ENCODE measurements around the gene NHSL2.
A peak's percentile ranks its signal among the peaks of the same experiment; 100 is the strongest.

NHSL2 gene

DNA sequence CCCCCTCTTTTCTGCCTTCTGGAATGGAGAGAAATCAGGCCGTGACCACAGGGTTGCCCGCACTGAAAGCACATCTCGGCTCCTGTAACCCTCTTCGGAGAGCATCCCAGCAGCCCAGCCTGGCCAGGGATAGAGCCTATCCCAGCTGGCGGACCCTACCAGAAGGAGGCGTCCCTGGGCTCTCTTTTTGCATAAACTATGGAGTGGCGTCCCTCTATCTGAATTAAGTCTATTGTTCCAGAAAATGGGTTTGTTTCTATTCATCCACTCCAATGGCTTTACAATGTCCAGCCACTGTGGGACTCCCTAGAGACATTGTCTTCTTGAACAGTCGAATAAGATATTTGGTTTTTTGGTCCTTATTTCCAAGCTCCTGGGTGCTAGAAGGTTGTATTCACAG lies 689 bp upstream of the NHSL2 start:
- H3K4me3 ChIP-seq (ENCODE audit: low read length), result peak overlapping the region; percentile 52
- no peak overlapping the region for H3K27ac ChIP-seq (ENCODE audit: low read depth, low read length)
- H3K9ac ChIP-seq (ENCODE audit: low read length), result no peak overlapping the region
- no peaks in the 10 kb centered on the region for H3K4me1 ChIP-seq (ENCODE audit: control insufficient read depth, insufficient read depth, low read length)
- H3K36me3 ChIP-seq (ENCODE audit: control insufficient read depth, insufficient read depth, low read length), result no peaks in the 10 kb centered on the region
- peaks cover 7% of the 10 kb centered on the region for H3K27me3 ChIP-seq (ENCODE audit: control insufficient read depth, insufficient read depth, low read length)

DNA sequence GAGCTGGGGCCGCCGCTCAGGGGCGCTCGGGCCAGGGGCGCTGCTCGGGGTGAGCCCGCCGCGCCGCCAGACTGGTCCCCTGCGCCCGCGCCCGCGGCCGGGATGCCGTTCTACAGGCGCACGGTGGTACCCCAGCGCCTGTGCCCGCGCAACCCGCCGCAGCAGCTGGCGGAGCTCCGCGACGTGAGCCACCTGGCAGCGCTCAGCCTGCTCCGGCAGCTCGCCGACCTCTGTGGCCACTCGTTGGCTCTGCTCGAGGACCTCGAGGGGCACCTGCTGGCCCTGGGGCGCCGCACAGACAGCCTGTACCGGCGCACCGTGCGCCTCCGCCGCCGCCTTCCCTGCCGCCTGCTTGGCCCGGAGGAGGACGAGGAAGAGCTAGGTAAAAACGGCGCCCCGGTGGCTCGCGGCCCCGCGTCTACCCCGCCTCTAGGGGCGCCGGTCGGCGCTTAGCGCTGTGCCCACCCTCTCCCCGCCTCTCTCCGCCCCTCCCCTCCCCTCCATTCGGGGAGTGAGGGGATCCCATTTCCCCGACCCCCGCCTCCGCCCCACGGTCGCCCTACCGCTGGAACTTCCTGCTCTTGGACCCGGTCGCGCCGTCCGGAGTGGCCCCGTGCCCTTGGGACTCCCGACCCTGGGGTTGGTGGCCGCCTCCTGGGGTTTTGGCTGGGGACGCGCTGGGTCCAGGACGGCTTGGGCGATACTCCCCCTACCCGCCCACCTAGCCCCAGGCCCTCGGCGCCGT lies 513 bp downstream of the NHSL2 start:
- H3K27ac ChIP-seq (ENCODE audit: low read depth, low read length), result peak overlapping the region; percentile 60
- H3K36me3 ChIP-seq (ENCODE audit: control insufficient read depth, insufficient read depth, low read length), result no peaks in the 10 kb centered on the region
- H3K4me3 ChIP-seq (ENCODE audit: low read length), result peak overlapping the region; percentile 52
- H3K4me1 ChIP-seq (ENCODE audit: control insufficient read depth, insufficient read depth, low read length), result no peaks in the 10 kb centered on the region
- H3K9ac ChIP-seq (ENCODE audit: low read length), result no peak overlapping the region
- H3K27me3 ChIP-seq (ENCODE audit: control insufficient read depth, insufficient read depth, low read length), result peaks cover 7% of the 10 kb centered on the region

- H3K9ac ChIP-seq (ENCODE audit: low read length), result no peak overlapping the region
- H3K27ac ChIP-seq (ENCODE audit: low read depth, low read length), result peak overlapping the region; percentile 60
- peaks cover 7% of the 10 kb centered on the region for H3K27me3 ChIP-seq (ENCODE audit: control insufficient read depth, insufficient read depth, low read length)
- H3K4me1 ChIP-seq (ENCODE audit: control insufficient read depth, insufficient read depth, low read length), result no peaks in the 10 kb centered on the region
- no peaks in the 10 kb centered on the region for H3K36me3 ChIP-seq (ENCODE audit: control insufficient read depth, insufficient read depth, low read length)
- H3K4me3 ChIP-seq (ENCODE audit: low read length), result peak overlapping the region; percentile 52
Observed at GRCh38 chrX:71911731-71912050, 1.0 kb downstream of the NHSL2 start.

DNA sequence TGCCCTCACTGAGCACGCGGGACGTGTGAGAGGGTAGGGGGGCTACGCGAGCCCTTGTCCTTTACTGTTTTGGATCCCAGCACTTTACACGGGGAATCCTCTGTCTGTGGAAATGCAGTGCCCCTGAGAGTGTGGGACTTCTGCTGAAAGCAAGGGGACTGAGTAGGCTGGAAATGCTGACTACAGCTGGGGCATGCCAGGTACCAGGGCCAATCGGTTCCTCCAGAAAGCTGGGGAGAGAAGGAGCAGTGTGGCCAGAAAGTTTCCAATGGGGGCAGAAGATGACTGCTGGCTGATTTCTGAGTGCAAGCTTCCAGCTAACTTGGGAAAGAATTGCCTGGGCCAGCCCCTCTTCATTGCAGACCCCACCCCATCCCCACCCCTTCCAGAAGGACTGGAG lies 1.5 kb downstream of the NHSL2 start:
- Histone ChIP-seq H3K36me3 (ENCODE audit: control insufficient read depth, insufficient read depth, low read length) (no peaks in the 10 kb centered on the region), H3K4me1 (ENCODE audit: control insufficient read depth, insufficient read depth, low read length) (no peaks in the 10 kb centered on the region), H3K27ac (ENCODE audit: low read depth, low read length) (no peak overlapping the region), H3K4me3 (ENCODE audit: low read length) (peak overlapping the region; percentile 52), H3K9ac (ENCODE audit: low read length) (no peak overlapping the region), H3K27me3 (ENCODE audit: control insufficient read depth, insufficient read depth, low read length) (peaks cover 7% of the 10 kb centered on the region)

- Histone ChIP-seq H3K9ac (ENCODE audit: low read length) (no peak overlapping the region), H3K27ac (ENCODE audit: low read depth, low read length) (no peak overlapping the region), H3K36me3 (ENCODE audit: control insufficient read depth, insufficient read depth, low read length) (no peaks in the 10 kb centered on the region), H3K4me1 (ENCODE audit: control insufficient read depth, insufficient read depth, low read length) (no peaks in the 10 kb centered on the region), H3K27me3 (ENCODE audit: control insufficient read depth, insufficient read depth, low read length) (peaks cover 7% of the 10 kb centered on the region), H3K4me3 (ENCODE audit: low read length) (no peak overlapping the region)
Observed at GRCh38 chrX:71913156-71913950, 2.7 kb downstream of the NHSL2 start.

GRCh38 chrX:71917621-71918343 lies 7.1 kb downstream of the NHSL2 start:
- Histone ChIP-seq H3K4me3 (ENCODE audit: low read length) (no peak overlapping the region), H3K36me3 (ENCODE audit: control insufficient read depth, insufficient read depth, low read length) (no peaks in the 10 kb centered on the region), H3K27ac (ENCODE audit: low read depth, low read length) (no peak overlapping the region), H3K27me3 (ENCODE audit: control insufficient read depth, insufficient read depth, low read length) (peaks cover 2% of the 10 kb centered on the region), H3K4me1 (ENCODE audit: control insufficient read depth, insufficient read depth, low read length) (peaks cover 4% of the 10 kb centered on the region), H3K9ac (ENCODE audit: low read length) (no peak overlapping the region)

- H3K9ac ChIP-seq (ENCODE audit: low read length), result no peak overlapping the region
- peaks cover 4% of the 10 kb centered on the region for H3K4me1 ChIP-seq (ENCODE audit: control insufficient read depth, insufficient read depth, low read length)
- no peaks in the 10 kb centered on the region for H3K36me3 ChIP-seq (ENCODE audit: control insufficient read depth, insufficient read depth, low read length)
- H3K27ac ChIP-seq (ENCODE audit: low read depth, low read length), result no peak overlapping the region
- H3K4me3 ChIP-seq (ENCODE audit: low read length), result no peak overlapping the region
- H3K27me3 ChIP-seq (ENCODE audit: control insufficient read depth, insufficient read depth, low read length), result no peaks in the 10 kb centered on the region
Observed at GRCh38 chrX:71919431-71919830, 8.8 kb downstream of the NHSL2 start.

- H3K27me3 ChIP-seq (ENCODE audit: control insufficient read depth, insufficient read depth, low read length), result no peaks in the 10 kb centered on the region
- H3K27ac ChIP-seq (ENCODE audit: low read depth, low read length), result no peak overlapping the region
- no peak overlapping the region for H3K9ac ChIP-seq (ENCODE audit: low read length)
- no peak overlapping the region for H3K4me3 ChIP-seq (ENCODE audit: low read length)
- no peaks in the 10 kb centered on the region for H3K36me3 ChIP-seq (ENCODE audit: control insufficient read depth, insufficient read depth, low read length)
- peaks cover 4% of the 10 kb centered on the region for H3K4me1 ChIP-seq (ENCODE audit: control insufficient read depth, insufficient read depth, low read length)
Observed at GRCh38 chrX:71919886-71920285, 9.2 kb downstream of the NHSL2 start.

- H3K27ac ChIP-seq (ENCODE audit: low read depth, low read length), result no peak overlapping the region
- H3K36me3 ChIP-seq (ENCODE audit: control insufficient read depth, insufficient read depth, low read length), result no peaks in the 10 kb centered on the region
- H3K4me3 ChIP-seq (ENCODE audit: low read length), result no peak overlapping the region
- no peak overlapping the region for H3K9ac ChIP-seq (ENCODE audit: low read length)
- no peaks in the 10 kb centered on the region for H3K27me3 ChIP-seq (ENCODE audit: control insufficient read depth, insufficient read depth, low read length)
- H3K4me1 ChIP-seq (ENCODE audit: control insufficient read depth, insufficient read depth, low read length), result peaks cover 4% of the 10 kb centered on the region
Observed at GRCh38 chrX:71922686-71923085, 12.0 kb downstream of the NHSL2 start.

GRCh38 chrX:71923516-71923915 lies 12.9 kb downstream of the NHSL2 start:
- Histone ChIP-seq H3K27ac (ENCODE audit: low read depth, low read length) (no peak overlapping the region), H3K4me3 (ENCODE audit: low read length) (no peak overlapping the region), H3K4me1 (ENCODE audit: control insufficient read depth, insufficient read depth, low read length) (peaks cover 4% of the 10 kb centered on the region), H3K36me3 (ENCODE audit: control insufficient read depth, insufficient read depth, low read length) (no peaks in the 10 kb centered on the region), H3K9ac (ENCODE audit: low read length) (no peak overlapping the region), H3K27me3 (ENCODE audit: control insufficient read depth, insufficient read depth, low read length) (no peaks in the 10 kb centered on the region)

DNA sequence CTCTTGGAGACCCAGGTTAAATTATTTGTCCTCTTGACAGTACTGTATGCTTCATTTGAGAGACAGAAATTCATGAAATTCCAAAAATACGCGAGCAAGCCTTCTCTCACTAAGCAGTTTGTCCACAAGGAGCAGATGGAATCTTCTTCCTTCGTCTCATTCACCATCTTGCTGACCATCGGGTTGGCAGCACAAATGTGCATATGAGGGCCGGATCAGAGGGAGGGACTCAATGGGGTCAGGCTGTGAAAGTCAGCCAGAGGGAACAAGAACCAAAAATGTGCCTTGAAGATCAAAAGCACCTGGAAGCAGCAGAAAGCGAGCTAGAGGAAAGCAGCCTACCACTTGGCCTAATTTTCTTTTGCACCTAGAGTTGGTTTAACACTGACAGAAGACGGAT lies 16.4 kb downstream of the NHSL2 start:
- no peaks in the 10 kb centered on the region for H3K4me1 ChIP-seq (ENCODE audit: control insufficient read depth, insufficient read depth, low read length)
- no peaks in the 10 kb centered on the region for H3K36me3 ChIP-seq (ENCODE audit: control insufficient read depth, insufficient read depth, low read length)
- no peak overlapping the region for H3K4me3 ChIP-seq (ENCODE audit: low read length)
- H3K27me3 ChIP-seq (ENCODE audit: control insufficient read depth, insufficient read depth, low read length), result peaks cover 5% of the 10 kb centered on the region
- no peak overlapping the region for H3K27ac ChIP-seq (ENCODE audit: low read depth, low read length)
- H3K9ac ChIP-seq (ENCODE audit: low read length), result no peak overlapping the region

- Histone ChIP-seq H3K9ac (ENCODE audit: low read length) (no peak overlapping the region), H3K4me1 (ENCODE audit: control insufficient read depth, insufficient read depth, low read length) (no peaks in the 10 kb centered on the region), H3K27ac (ENCODE audit: low read depth, low read length) (peak overlapping the region; percentile 28), H3K4me3 (ENCODE audit: low read length) (no peak overlapping the region), H3K36me3 (ENCODE audit: control insufficient read depth, insufficient read depth, low read length) (no peaks in the 10 kb centered on the region), H3K27me3 (ENCODE audit: control insufficient read depth, insufficient read depth, low read length) (peaks cover 9% of the 10 kb centered on the region)
Observed at GRCh38 chrX:71928856-71929255, 18.2 kb downstream of the NHSL2 start.

Measured in rectal smooth muscle tissue (tissue), 1 donor.